Endothelial cell of umbilical vein (primary cell): ENCODE data around the gene SETD2.

ENCODE experiments used
- CTCF ChIP-seq, 2 donors: IDR thresholded peaks; 1 replicate in 1 of 2; 2 replicates in 1 of 2; pipeline ENCODE4 v1.5.1; 2011; ENCODE audit warnings: low read length in 2 of 2, mild to moderate bottlenecking in 2 of 2, moderate library complexity in 2 of 2, control low read depth in 1 of 2, inconsistent platforms in 1 of 2, low read depth in 1 of 2; ENCODE audit not compliant: insufficient read depth in 1 of 2; ENCODE audit errors: extremely low read depth in 1 of 2
- EZH2 ChIP-seq: IDR thresholded peaks from 2 replicates; pipeline ENCODE4 v1.6.1; 2012; ENCODE audit warnings: borderline replicate concordance, low read depth, mild to moderate bottlenecking, moderate library complexity, low read length, inconsistent platforms; ENCODE audit not compliant: severe bottlenecking
- FOS ChIP-seq: IDR thresholded peaks from 2 replicates; pipeline ENCODE4 v1.6.1; 2011; ENCODE audit warnings: mild to moderate bottlenecking, low read length, moderate library complexity, borderline replicate concordance; ENCODE audit not compliant: insufficient read depth
- GATA2 ChIP-seq: IDR thresholded peaks from 2 replicates; pipeline ENCODE4 v1.7.0; 2011; ENCODE audit warnings: low read depth, mild to moderate bottlenecking, moderate library complexity, mixed read lengths, low read length; ENCODE audit not compliant: insufficient read length, insufficient read depth
- MAX ChIP-seq: IDR thresholded peaks from 2 replicates; pipeline ENCODE4 v1.6.1; 2011; ENCODE audit not compliant: insufficient read depth, insufficient read length
- MYC ChIP-seq: IDR thresholded peaks from one replicate; pipeline ENCODE4 v1.6.1; 2011; ENCODE audit warnings: mild to moderate bottlenecking, low read depth, low read length
- POLR2A ChIP-seq: IDR thresholded peaks from 2 replicates; pipeline ENCODE4 v1.6.1; 2012; ENCODE audit warnings: low read depth, mild to moderate bottlenecking, control low read depth, low read length
- POLR2AphosphoS5 ChIP-seq: IDR thresholded peaks from 2 replicates; pipeline ENCODE4 v1.6.1; 2012; ENCODE audit warnings: low read depth, mild to moderate bottlenecking, control low read depth, low read length, moderate library complexity; ENCODE audit not compliant: insufficient read depth

GRCh38 chr3:47024932-47025331 lies 139.0 kb downstream of the SETD2 start:
- TF ChIP-seq CTCF (IDR thresholded peaks at IDR 0.05; ENCODE audit: extremely low read depth in 1 of 2, insufficient read depth in 1 of 2, low read depth in 1 of 2, low read length in 2 of 2) (no peak), POLR2AphosphoS5 (no peak), POLR2A (no peak), FOS (no peak), MYC (no peak), MAX (no peak), EZH2 (no peak), GATA2 (no peak)
